ENCODE data around the gene RABGGTA.

GRCh38 chr14:24279301-24280186, 8.1 kb upstream of the RABGGTA start:
- TF ChIP-seq CTCF (IDR thresholded peaks at IDR 0.05) (no peak), EP300 (IDR thresholded peaks at IDR 0.05) (no peak)
